ENCODE data around the gene PXDN. TPM values are rescaled to one million over a fixed set of nuclear protein-coding genes. Genes with fewer than 3 reads are reported as not detected.

The PXDN gene
- total RNA-seq, 1 experiment from 2014 or later, result 146 TPM

DNA sequence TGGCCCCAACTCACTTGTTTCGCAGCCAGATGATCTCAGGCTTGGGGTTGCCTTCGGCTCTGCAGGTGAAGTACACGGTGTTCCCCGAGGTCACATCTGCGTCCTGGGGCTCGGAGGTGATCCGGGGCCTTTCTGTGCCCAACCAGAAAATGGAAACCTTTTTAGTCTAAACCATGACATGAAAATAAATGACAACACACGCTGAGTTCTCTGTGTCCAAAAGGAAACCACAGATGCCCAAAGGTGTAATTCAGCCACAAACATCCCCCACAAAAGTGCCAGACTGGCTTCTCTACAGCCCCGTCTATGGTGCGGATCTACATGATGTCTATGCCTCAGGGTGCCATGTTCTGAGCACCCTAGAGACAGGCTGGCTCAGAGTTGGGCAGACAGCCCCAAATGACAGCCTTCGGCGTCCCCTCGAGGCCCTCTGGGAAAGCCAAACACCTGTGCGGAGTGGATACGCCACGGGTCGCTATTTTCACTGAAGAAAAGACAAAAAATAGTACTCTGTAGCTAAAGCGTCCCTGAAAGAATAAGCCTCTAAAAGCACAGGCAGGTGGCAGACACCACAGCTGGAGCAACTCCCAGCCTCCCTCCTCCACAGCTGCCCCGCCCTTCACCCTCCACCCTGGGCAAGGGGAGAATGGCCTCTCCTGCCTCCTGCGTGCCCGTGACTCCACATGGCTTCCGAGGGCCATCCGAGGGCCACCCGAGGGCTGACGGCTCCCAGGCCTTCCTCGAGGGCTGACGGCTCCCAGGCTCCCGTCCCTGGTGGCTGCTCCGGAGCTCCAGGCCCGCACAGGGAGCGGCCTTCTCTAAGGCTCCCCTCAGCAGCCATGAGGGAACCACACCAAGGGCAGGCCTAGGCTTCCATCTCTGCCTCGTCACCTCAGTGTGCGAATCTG, 67.1 kb downstream of the PXDN start (continued):
- TF ChIP-seq, protein P1, sequence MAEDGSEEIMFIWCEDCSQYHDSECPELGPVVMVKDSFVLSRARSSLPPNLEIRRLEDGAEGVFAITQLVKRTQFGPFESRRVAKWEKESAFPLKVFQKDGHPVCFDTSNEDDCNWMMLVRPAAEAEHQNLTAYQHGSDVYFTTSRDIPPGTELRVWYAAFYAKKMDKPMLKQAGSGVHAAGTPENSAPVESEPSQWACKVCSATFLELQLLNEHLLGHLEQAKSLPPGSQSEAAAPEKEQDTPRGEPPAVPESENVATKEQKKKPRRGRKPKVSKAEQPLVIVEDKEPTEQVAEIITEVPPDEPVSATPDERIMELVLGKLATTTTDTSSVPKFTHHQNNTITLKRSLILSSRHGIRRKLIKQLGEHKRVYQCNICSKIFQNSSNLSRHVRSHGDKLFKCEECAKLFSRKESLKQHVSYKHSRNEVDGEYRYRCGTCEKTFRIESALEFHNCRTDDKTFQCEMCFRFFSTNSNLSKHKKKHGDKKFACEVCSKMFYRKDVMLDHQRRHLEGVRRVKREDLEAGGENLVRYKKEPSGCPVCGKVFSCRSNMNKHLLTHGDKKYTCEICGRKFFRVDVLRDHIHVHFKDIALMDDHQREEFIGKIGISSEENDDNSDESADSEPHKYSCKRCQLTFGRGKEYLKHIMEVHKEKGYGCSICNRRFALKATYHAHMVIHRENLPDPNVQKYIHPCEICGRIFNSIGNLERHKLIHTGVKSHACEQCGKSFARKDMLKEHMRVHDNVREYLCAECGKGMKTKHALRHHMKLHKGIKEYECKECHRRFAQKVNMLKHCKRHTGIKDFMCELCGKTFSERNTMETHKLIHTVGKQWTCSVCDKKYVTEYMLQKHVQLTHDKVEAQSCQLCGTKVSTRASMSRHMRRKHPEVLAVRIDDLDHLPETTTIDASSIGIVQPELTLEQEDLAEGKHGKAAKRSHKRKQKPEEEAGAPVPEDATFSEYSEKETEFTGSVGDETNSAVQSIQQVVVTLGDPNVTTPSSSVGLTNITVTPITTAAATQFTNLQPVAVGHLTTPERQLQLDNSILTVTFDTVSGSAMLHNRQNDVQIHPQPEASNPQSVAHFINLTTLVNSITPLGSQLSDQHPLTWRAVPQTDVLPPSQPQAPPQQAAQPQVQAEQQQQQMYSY (CRISPR knock-in tag; IDR thresholded peaks at IDR 0.05), result no peak
- TF ChIP-seq, protein P2, sequence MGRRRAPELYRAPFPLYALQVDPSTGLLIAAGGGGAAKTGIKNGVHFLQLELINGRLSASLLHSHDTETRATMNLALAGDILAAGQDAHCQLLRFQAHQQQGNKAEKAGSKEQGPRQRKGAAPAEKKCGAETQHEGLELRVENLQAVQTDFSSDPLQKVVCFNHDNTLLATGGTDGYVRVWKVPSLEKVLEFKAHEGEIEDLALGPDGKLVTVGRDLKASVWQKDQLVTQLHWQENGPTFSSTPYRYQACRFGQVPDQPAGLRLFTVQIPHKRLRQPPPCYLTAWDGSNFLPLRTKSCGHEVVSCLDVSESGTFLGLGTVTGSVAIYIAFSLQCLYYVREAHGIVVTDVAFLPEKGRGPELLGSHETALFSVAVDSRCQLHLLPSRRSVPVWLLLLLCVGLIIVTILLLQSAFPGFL (CRISPR knock-in tag; IDR thresholded peaks at IDR 0.05; ENCODE audit: borderline replicate concordance), result no peak
- TF ChIP-seq CREB1 (CRISPR knock-in tag; IDR thresholded peaks at IDR 0.05) (no peak), EMX1 (CRISPR knock-in tag; IDR thresholded peaks at IDR 0.05) (no peak), SMAD3 (CRISPR knock-in tag; IDR thresholded peaks at IDR 0.05; ENCODE audit: borderline replicate concordance) (no peak), GRHL2 (CRISPR knock-in tag; IDR thresholded peaks at IDR 0.05; ENCODE audit: insufficient replicate concordance, severe bottlenecking) (no peak)
- TF ChIP-seq, protein P3, sequence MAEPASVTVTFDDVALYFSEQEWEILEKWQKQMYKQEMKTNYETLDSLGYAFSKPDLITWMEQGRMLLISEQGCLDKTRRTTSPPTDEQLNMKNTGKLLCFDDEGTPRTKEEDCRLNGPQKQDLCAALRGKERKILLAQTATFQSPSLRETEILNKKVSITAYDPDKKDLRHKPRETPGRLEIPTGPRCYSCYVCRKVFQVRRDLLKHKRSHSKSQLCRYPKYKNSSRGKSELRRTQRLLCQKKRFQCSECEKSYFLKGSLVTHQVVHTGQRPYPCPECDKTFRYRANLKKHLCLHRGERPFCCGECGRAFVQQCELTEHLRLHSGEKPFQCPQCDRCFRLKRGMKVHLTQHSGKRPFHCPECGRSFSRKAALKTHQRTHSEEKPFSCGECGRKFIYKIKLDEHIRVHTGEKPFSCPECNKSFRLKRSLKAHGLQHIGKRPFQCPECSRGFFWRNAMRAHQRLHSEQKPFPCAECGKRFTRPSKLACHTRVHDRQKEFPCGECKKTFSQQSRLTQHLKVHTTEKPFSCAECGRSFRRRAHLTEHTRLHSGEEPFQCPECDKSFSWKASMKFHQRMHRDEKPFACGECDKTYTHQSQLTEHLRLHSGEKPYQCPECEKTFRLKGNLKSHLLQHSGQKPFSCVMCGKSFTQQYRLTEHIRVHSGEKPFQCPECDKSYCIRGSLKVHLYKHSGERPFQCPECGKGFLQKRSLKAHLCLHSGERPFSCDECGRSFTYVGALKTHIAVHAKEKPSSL (CRISPR knock-in tag; conservative IDR thresholded peaks at IDR 0.05), result no peak
- TF ChIP-seq, protein P4, sequence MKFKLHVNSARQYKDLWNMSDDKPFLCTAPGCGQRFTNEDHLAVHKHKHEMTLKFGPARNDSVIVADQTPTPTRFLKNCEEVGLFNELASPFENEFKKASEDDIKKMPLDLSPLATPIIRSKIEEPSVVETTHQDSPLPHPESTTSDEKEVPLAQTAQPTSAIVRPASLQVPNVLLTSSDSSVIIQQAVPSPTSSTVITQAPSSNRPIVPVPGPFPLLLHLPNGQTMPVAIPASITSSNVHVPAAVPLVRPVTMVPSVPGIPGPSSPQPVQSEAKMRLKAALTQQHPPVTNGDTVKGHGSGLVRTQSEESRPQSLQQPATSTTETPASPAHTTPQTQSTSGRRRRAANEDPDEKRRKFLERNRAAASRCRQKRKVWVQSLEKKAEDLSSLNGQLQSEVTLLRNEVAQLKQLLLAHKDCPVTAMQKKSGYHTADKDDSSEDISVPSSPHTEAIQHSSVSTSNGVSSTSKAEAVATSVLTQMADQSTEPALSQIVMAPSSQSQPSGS (CRISPR knock-in tag; IDR thresholded peaks at IDR 0.05; ENCODE audit: borderline replicate concordance, low read depth), result no peak
- TF ChIP-seq, protein P5, sequence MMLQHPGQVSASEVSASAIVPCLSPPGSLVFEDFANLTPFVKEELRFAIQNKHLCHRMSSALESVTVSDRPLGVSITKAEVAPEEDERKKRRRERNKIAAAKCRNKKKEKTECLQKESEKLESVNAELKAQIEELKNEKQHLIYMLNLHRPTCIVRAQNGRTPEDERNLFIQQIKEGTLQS (CRISPR knock-in tag; conservative IDR thresholded peaks at IDR 0.05), result no peak
- TF ChIP-seq, protein P6, sequence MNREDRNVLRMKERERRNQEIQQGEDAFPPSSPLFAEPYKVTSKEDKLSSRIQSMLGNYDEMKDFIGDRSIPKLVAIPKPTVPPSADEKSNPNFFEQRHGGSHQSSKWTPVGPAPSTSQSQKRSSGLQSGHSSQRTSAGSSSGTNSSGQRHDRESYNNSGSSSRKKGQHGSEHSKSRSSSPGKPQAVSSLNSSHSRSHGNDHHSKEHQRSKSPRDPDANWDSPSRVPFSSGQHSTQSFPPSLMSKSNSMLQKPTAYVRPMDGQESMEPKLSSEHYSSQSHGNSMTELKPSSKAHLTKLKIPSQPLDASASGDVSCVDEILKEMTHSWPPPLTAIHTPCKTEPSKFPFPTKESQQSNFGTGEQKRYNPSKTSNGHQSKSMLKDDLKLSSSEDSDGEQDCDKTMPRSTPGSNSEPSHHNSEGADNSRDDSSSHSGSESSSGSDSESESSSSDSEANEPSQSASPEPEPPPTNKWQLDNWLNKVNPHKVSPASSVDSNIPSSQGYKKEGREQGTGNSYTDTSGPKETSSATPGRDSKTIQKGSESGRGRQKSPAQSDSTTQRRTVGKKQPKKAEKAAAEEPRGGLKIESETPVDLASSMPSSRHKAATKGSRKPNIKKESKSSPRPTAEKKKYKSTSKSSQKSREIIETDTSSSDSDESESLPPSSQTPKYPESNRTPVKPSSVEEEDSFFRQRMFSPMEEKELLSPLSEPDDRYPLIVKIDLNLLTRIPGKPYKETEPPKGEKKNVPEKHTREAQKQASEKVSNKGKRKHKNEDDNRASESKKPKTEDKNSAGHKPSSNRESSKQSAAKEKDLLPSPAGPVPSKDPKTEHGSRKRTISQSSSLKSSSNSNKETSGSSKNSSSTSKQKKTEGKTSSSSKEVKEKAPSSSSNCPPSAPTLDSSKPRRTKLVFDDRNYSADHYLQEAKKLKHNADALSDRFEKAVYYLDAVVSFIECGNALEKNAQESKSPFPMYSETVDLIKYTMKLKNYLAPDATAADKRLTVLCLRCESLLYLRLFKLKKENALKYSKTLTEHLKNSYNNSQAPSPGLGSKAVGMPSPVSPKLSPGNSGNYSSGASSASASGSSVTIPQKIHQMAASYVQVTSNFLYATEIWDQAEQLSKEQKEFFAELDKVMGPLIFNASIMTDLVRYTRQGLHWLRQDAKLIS (CRISPR knock-in tag; IDR thresholded peaks at IDR 0.05; ENCODE audit: borderline replicate concordance), result no peak
